ENCODE results near the gene TFF2. TPM values are rescaled to one million over a fixed set of nuclear protein-coding genes. Genes with fewer than 3 reads are reported as not detected.

The TFF2 gene
- total RNA-seq, 2 donors from 2014 or later, result not detected

- H3K4me1 Mint-ChIP-seq (ENCODE audit: low read depth), result no peaks in the 10 kb centered on the region
- H3K27me3 Mint-ChIP-seq (ENCODE audit: low read depth), result no peaks in the 10 kb centered on the region
- H3K9me3 Mint-ChIP-seq, result no peaks in the 10 kb centered on the region
- no peak overlapping the region for H3K27ac Mint-ChIP-seq
- DNase-seq (no peak), ATAC-seq (replicated peaks in 1 of 2) (no peak)
- H3K4me3 Mint-ChIP-seq, result no peak overlapping the region
- no peaks in the 10 kb centered on the region for H3K36me3 Mint-ChIP-seq (ENCODE audit: insufficient read depth in 2 of 2)
Measured at GRCh38 chr21:42346866-42347600, 3.8 kb downstream of the TFF2 start.

DNA sequence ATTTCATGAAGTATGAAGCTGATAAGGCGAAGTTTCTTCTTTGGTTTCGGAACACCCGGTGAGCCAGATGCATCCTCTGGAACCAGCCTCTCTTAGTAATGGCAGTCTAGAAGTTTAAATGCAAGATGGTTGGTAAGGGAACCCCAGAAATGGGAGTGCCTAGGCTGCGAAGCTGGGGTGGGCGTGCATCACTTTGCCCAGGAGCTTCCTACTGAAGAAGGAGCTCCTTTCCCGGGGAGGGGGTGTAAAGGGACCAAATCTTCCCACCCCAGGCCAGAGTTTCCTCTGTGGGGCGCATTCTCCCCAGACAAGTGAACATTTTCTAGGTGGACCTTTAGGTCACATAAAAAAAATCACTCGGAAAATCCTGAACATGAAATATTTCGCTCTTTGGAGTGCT is 4.4 kb downstream of the TFF2 start:
- Mint-ChIP-seq H3K4me1 (ENCODE audit: low read depth) (no peaks in the 10 kb centered on the region), H3K36me3 (ENCODE audit: insufficient read depth in 2 of 2) (no peaks in the 10 kb centered on the region), H3K27me3 (ENCODE audit: low read depth) (no peaks in the 10 kb centered on the region), H3K4me3 (no peak overlapping the region), H3K27ac (no peak overlapping the region), H3K9me3 (no peaks in the 10 kb centered on the region)
- ATAC-seq (replicated peaks in 1 of 2) (no peak), DNase-seq (no peak)

GRCh38 chr21:42344631-42345030 is 6.2 kb downstream of the TFF2 start:
- H3K4me3 Mint-ChIP-seq, result no peak overlapping the region
- H3K9me3 Mint-ChIP-seq, result no peaks in the 10 kb centered on the region
- no peak for ATAC-seq (replicated peaks in 1 of 2)
- H3K4me1 Mint-ChIP-seq (ENCODE audit: low read depth), result peaks cover 9% of the 10 kb centered on the region
- H3K36me3 Mint-ChIP-seq (ENCODE audit: insufficient read depth in 2 of 2), result no peaks in the 10 kb centered on the region
- H3K27ac Mint-ChIP-seq, result no peak overlapping the region
- DNase-seq, result no peak
- no peaks in the 10 kb centered on the region for H3K27me3 Mint-ChIP-seq (ENCODE audit: low read depth)

- ATAC-seq (replicated peaks in 1 of 2) (no peak), DNase-seq (no peak)
- H3K36me3 Mint-ChIP-seq (ENCODE audit: insufficient read depth in 2 of 2), result no peaks in the 10 kb centered on the region
- H3K27ac Mint-ChIP-seq, result no peak overlapping the region
- no peaks in the 10 kb centered on the region for H3K9me3 Mint-ChIP-seq
- H3K4me1 Mint-ChIP-seq (ENCODE audit: low read depth), result peaks cover 15% of the 10 kb centered on the region
- no peaks in the 10 kb centered on the region for H3K27me3 Mint-ChIP-seq (ENCODE audit: low read depth)
- no peak overlapping the region for H3K4me3 Mint-ChIP-seq
Measured at GRCh38 chr21:42343963-42344510, 6.8 kb downstream of the TFF2 start.

DNA sequence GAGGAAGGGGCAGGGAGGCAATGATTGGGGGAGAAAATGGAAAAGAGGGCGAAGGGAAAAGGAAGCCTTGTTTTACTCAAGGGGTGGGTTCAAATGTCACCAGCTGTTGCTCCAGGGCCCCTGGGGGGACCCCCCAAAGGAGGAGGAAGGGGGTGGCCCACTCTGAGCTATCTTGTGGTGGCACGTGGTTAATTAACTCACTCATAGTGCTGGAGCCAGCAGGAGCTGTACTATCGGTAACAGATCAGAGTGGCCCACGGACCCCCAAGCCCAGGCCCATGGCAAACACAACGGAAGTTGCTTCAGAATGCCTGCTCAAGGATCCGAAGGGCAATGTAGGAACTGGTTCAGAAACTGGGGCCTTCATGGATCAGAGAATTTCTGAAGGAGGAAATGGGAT is 7.2 kb downstream of the TFF2 start:
- no peak for DNase-seq
- Mint-ChIP-seq H3K36me3 (ENCODE audit: insufficient read depth in 2 of 2) (no peaks in the 10 kb centered on the region), H3K9me3 (no peaks in the 10 kb centered on the region), H3K4me1 (ENCODE audit: low read depth) (peaks cover 20% of the 10 kb centered on the region), H3K27me3 (ENCODE audit: low read depth) (no peaks in the 10 kb centered on the region), H3K27ac (no peak overlapping the region), H3K4me3 (no peak overlapping the region)
- ATAC-seq (replicated peaks in 1 of 2), result no peak

- H3K4me1 Mint-ChIP-seq (ENCODE audit: low read depth), result peaks cover 25% of the 10 kb centered on the region
- DNase-seq, result no peak
- H3K9me3 Mint-ChIP-seq, result no peaks in the 10 kb centered on the region
- ATAC-seq (replicated peaks in 1 of 2), result no peak
- H3K27me3 Mint-ChIP-seq (ENCODE audit: low read depth), result no peaks in the 10 kb centered on the region
- no peak overlapping the region for H3K4me3 Mint-ChIP-seq
- H3K36me3 Mint-ChIP-seq (ENCODE audit: insufficient read depth in 2 of 2), result no peaks in the 10 kb centered on the region
- H3K27ac Mint-ChIP-seq, result no peak overlapping the region
Measured at GRCh38 chr21:42343101-42343500, 7.7 kb downstream of the TFF2 start.

GRCh38 chr21:42341776-42342542 is 8.8 kb downstream of the TFF2 start:
- Mint-ChIP-seq H3K27me3 (ENCODE audit: low read depth) (peaks cover 9% of the 10 kb centered on the region), H3K27ac (no peak overlapping the region), H3K4me3 (no peak overlapping the region), H3K4me1 (ENCODE audit: low read depth) (peaks cover 32% of the 10 kb centered on the region), H3K36me3 (ENCODE audit: insufficient read depth in 2 of 2) (peaks cover 0 to 2% of the 10 kb centered on the region in 2 donors), H3K9me3 (no peaks in the 10 kb centered on the region)
- ATAC-seq (replicated peaks in 1 of 2) (no peak), DNase-seq (no peak)

DNA sequence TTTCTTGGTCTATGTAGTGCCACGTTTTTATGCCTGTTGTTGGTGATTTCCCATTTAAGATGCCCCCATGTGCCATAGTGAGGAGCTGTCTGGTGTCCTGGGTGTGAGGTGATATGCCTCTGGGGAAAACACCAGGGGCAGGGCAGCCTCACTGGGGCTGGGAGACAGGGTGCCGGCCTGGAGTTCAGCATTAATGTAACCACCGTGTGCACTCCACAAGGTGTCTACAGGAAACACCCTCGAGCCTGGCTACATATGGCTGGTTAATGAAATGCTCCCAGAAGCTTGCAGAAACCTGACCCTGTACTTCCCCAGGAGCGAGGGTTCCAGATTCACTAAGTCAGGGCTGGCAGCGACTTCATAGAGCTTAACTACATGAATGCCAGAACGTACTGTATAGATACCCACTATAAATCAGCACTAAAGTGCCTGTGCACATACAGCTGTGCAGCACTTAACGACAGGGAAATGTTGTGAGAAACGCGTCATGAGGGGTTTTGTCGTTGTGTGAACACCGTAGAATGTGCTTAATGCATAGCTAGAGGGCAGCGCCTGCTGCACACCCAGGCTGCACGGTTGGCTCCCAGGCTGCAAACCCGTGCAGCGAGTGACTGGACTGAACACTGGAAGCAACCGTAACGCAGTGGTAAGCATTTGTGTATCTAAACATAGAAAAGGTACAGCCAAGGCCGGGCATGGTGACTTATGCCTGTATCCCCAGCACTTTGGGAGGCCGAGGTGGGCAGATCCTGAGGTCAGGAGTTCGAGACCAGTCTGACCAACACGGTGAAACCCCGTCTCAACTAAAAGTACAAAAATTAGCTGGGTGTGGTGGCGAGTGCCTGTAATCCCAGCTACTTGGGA is 10.4 kb downstream of the TFF2 start:
- no peak for ATAC-seq (replicated peaks in 1 of 2)
- Mint-ChIP-seq H3K4me3 (no peak overlapping the region), H3K27ac (no peak overlapping the region), H3K4me1 (ENCODE audit: low read depth) (peaks cover 32% of the 10 kb centered on the region), H3K36me3 (ENCODE audit: insufficient read depth in 2 of 2) (peaks cover 0 to 2% of the 10 kb centered on the region in 2 donors), H3K9me3 (no peaks in the 10 kb centered on the region), H3K27me3 (ENCODE audit: low read depth) (peaks cover 13% of the 10 kb centered on the region)
- no peak for DNase-seq

- DNase-seq (peak; percentile 30 to 36), ATAC-seq (replicated peaks in 1 of 2) (peak; percentile 84 to 89)
- H3K27me3 Mint-ChIP-seq (ENCODE audit: low read depth), result peaks cover 13% of the 10 kb centered on the region
Measured at GRCh38 chr21:42338729-42339715, 11.8 kb downstream of the TFF2 start.

GRCh38 chr21:42337830-42338728 is 12.7 kb downstream of the TFF2 start:
- Mint-ChIP-seq H3K4me3 (peak overlapping the region; percentile 58 to 77), H3K27me3 (ENCODE audit: low read depth) (peaks cover 13% of the 10 kb centered on the region), H3K36me3 (ENCODE audit: insufficient read depth in 2 of 2) (peaks cover 0 to 2% of the 10 kb centered on the region in 2 donors), H3K4me1 (ENCODE audit: low read depth) (peaks cover 32% of the 10 kb centered on the region), H3K9me3 (no peaks in the 10 kb centered on the region), H3K27ac (peak overlapping the region; percentile 63)
- DNase-seq (peak; percentile 85 to 87), ATAC-seq (replicated peaks in 1 of 2) (peak; percentile 70 to 73)

More at GRCh38 chr21:42338729-42339715, 11.8 kb downstream of the TFF2 start:
- Mint-ChIP-seq H3K4me1 (ENCODE audit: low read depth) (peaks cover 32% of the 10 kb centered on the region), H3K9me3 (no peaks in the 10 kb centered on the region), H3K36me3 (ENCODE audit: insufficient read depth in 2 of 2) (peaks cover 0 to 2% of the 10 kb centered on the region in 2 donors), H3K4me3 (peak overlapping the region; percentile 6 to 37), H3K27ac (no peak overlapping the region)

DNA sequence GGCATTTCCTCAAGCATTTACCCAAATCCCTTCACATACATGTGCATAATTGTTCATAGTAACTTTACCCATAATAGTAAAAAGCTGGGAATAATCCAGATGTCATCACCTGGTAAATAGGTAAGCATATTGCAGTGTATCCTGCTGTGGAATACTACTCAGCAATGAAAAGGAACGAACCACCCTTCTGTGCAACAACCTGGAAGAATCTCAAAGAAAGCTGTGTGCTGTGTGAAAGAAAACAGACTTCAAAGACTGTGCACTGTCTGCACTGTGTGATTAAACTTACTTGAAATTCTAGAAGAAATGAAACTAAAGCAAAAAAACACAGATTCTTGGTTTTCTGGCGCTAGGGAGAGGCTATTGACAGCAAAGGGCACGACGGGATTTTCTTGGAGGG is 13.5 kb downstream of the TFF2 start:
- ATAC-seq (replicated peaks in 1 of 2) (no peak), DNase-seq (no peak)
- H3K9me3 Mint-ChIP-seq, result no peaks in the 10 kb centered on the region
- peak overlapping the region; percentile 58 to 77 for H3K4me3 Mint-ChIP-seq
- peaks cover 32% of the 10 kb centered on the region for H3K4me1 Mint-ChIP-seq (ENCODE audit: low read depth)
- H3K27me3 Mint-ChIP-seq (ENCODE audit: low read depth), result peaks cover 13% of the 10 kb centered on the region
- peaks cover 0 to 2% of the 10 kb centered on the region in 2 donors for H3K36me3 Mint-ChIP-seq (ENCODE audit: insufficient read depth in 2 of 2)
- H3K27ac Mint-ChIP-seq, result peak overlapping the region; percentile 63
